Neutrophil (primary cell): ENCODE data around the gene CLIC1.
"Not testable (repeated sequence)": the region's sequence is repeated elsewhere in the genome, so short reads cannot be mapped to it uniquely, and the experiment has no call there.

Source experiments
- H3K27ac ChIP-seq: fragments of 200-600 bp; sonication (generic); 2 replicates; pipeline ENCODE4 v1.5.1; 2016; ENCODE audit warnings: mild to moderate bottlenecking, moderate library complexity
- H3K27me3 ChIP-seq: fragments of 200-600 bp; sonication (generic); 2 replicates; pipeline ENCODE4 v1.6.0; 2016; ENCODE audit warnings: mild to moderate bottlenecking
- H3K36me3 ChIP-seq: fragments of 200-600 bp; sonication (generic); 2 replicates; pipeline ENCODE4 v1.5.1; 2017
- H3K4me1 ChIP-seq, 2 experiments: fragments of 200-600 bp in 1 of 2; sonication (generic) in 1 of 2; 1 replicate in 1 of 2; 2 replicates in 1 of 2; pipeline versions ENCODE4 v1.5.1 to v1.6.1; 2013 to 2016; ENCODE audit warnings: low read depth in 1 of 2, low read length in 1 of 2, mild to moderate bottlenecking in 1 of 2, moderate library complexity in 1 of 2; ENCODE audit not compliant: control insufficient read depth in 1 of 2, insufficient read depth in 1 of 2
- H3K4me3 ChIP-seq, 2 experiments: fragments of 200-600 bp in 1 of 2; sonication (generic) in 1 of 2; 1 replicate in 1 of 2; 2 replicates in 1 of 2; pipeline ENCODE4 v1.5.1; 2013 to 2016; ENCODE audit warnings: low read depth in 1 of 2, low read length in 1 of 2, mild to moderate bottlenecking in 1 of 2, moderate library complexity in 1 of 2
- H3K9me3 ChIP-seq: fragments of 200-600 bp; sonication (generic); 2 replicates; pipeline ENCODE4 v1.5.1; 2016
- TF ChIP-seq, protein P1 (sequence below): fragments of 200-600 bp; sonication (generic); IDR thresholded peaks from 2 replicates; pipeline ENCODE4 v1.5.1; 2016; ENCODE audit warnings: antibody characterized with exemption

The CLIC1 gene

DNA sequence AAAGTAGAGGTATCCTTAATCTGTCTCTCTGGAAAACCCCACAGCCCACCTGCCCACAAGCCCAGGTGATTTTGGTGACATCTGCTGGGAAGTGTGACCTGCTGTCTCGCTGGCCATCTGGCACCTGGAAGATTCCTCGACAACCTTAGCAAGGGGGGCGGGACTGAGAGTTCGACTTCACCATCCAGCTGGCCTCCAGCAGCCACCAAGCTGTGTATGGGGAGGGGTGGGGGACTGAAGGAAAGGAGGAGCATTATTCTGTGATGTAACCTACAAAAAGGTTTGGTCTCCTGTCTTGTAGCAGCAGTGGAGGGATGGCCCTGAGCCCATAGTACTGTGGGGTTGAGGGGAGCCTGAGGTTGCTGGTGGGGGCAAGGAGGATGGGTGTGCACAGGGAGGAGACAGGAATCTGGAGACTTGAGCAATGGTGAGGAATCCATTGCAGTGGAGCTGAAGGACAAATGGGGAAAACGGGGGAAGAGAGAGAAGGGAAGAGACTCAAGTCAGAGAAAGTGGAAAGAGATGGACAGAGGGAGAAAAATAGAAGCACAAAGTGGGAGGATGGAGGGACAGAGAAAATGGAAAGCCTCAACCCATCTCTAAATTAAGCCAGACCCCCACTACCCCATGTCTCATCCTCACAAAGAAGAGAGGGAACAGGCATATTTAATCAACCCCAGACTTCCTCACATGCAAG lies 25.7 kb downstream of the CLIC1 start:
- TF ChIP-seq, protein P1, sequence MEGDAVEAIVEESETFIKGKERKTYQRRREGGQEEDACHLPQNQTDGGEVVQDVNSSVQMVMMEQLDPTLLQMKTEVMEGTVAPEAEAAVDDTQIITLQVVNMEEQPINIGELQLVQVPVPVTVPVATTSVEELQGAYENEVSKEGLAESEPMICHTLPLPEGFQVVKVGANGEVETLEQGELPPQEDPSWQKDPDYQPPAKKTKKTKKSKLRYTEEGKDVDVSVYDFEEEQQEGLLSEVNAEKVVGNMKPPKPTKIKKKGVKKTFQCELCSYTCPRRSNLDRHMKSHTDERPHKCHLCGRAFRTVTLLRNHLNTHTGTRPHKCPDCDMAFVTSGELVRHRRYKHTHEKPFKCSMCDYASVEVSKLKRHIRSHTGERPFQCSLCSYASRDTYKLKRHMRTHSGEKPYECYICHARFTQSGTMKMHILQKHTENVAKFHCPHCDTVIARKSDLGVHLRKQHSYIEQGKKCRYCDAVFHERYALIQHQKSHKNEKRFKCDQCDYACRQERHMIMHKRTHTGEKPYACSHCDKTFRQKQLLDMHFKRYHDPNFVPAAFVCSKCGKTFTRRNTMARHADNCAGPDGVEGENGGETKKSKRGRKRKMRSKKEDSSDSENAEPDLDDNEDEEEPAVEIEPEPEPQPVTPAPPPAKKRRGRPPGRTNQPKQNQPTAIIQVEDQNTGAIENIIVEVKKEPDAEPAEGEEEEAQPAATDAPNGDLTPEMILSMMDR = no peak
- peak overlapping the region; percentile 34 for H3K27ac ChIP-seq
- no peaks in the 10 kb centered on the region for H3K36me3 ChIP-seq
- peaks cover 14 to 15% of the 10 kb centered on the region in 2 experiments for H3K4me1 ChIP-seq
- peak overlapping the region in 1 of 2 experiments; percentile 8 for H3K4me3 ChIP-seq
- no peaks in the 10 kb centered on the region for H3K9me3 ChIP-seq
- no peaks in the 10 kb centered on the region for H3K27me3 ChIP-seq

- peaks cover 14 to 15% of the 10 kb centered on the region in 2 experiments for H3K4me1 ChIP-seq
- H3K27ac ChIP-seq, H3K4me3 ChIP-seq, H3K36me3 ChIP-seq, H3K27me3 ChIP-seq, H3K9me3 ChIP-seq: not testable (repeated sequence)
Measured at GRCh38 chr6:31709157-31709556, 27.2 kb downstream of the CLIC1 start.

DNA sequence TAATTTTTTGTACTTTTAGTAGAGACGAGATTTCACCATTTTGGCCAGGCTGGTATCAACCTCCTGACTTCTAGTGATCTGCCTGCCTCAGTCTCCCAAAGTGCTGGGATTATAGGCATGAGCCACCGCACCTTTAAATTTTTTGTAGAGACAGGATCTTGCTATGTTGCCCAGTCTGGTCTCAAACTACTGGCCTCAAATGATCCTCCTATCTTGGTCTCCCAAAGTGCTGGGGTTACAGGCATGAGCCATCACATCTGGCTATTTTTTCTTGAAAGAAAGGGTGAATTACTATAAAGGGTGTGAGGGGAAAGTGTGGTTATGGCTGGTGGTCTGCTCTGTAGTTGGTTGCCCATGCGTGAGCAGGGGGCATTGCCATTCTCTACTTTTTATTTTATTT lies 28.1 kb downstream of the CLIC1 start:
- Histone ChIP-seq H3K4me1 (peaks cover 21 to 23% of the 10 kb centered on the region in 2 experiments), H3K27ac (no peak overlapping the region), H3K9me3 (no peaks in the 10 kb centered on the region), H3K36me3 (no peaks in the 10 kb centered on the region), H3K27me3 (no peaks in the 10 kb centered on the region), H3K4me3 (no peak overlapping the region)
- TF ChIP-seq, protein P1 = no peak

GRCh38 chr6:31707701-31708100 lies 28.6 kb downstream of the CLIC1 start:
- Histone ChIP-seq H3K9me3 (no peaks in the 10 kb centered on the region), H3K36me3 (no peaks in the 10 kb centered on the region), H3K27me3 (no peaks in the 10 kb centered on the region), H3K27ac (no peak overlapping the region), H3K4me1 (peaks cover 21 to 23% of the 10 kb centered on the region in 2 experiments), H3K4me3 (no peak overlapping the region)
- TF ChIP-seq, protein P1 = no peak

DNA sequence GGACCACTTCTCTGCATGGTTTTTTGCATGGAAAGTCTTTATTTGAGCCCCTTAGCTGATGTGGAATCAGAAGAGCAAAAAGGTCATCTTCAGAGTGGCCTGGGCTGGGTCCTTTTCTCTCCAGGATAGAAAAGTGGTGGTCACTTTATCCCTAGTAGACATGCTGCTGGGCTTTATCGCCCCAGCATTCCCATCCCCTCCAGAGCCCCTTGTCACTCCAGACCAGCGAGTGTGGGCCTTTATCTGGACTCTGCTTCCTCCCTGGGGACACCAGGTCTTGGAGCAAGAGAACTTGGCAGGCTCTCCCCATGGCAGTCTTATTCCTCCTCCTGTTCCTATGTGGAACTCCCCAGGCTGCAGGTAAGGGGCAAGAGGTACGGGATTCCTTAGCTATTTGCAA lies 29.7 kb downstream of the CLIC1 start, which contains the start of gene LY6G6F:
TSS of gene LY6G6F (plus strand) at position 268 of the 400 bp plus-strand sequence. CDS start at position 309, 41 bp downstream.
- Histone ChIP-seq H3K9me3 (no peaks in the 10 kb centered on the region), H3K27ac (no peak within 1 kb of the TSS), H3K27me3 (no peaks in the 10 kb centered on the region), H3K4me1 (peaks cover 27 to 28% of the 10 kb centered on the region in 2 experiments), H3K4me3 (no peak within 1 kb of the TSS), H3K36me3 (peaks cover 2% of the 10 kb centered on the region)
- TF ChIP-seq, protein P1 = no peak

DNA sequence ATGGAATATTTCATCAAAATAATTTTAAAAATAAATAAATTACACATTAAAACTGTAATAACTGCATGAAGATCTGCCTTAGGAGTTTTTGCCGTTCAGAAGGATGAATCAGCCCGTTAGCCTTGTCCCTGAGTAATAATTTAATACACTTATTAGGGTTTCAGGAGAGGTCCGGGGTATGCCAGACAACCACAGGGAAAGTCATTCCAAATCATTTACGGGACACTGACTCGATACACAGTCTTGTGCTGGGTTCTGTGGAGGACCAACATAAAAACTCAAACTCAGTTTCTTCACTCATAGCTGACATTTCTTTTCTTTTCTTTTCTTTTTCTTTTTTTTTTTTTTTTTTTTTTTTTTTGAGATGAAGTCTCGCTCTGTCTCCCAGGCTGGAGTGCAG lies 30.4 kb downstream of the CLIC1 start:
- TF ChIP-seq, protein P1 = no peak
- H3K27ac ChIP-seq = no peak overlapping the region

More for the DNA sequence above, 30.4 kb downstream of the CLIC1 start:
- H3K36me3 ChIP-seq = peaks cover 9% of the 10 kb centered on the region
- H3K9me3 ChIP-seq = no peaks in the 10 kb centered on the region
- H3K4me1 ChIP-seq = peaks cover 27 to 28% of the 10 kb centered on the region in 2 experiments
- H3K4me3 ChIP-seq = no peak overlapping the region
- H3K27me3 ChIP-seq = no peaks in the 10 kb centered on the region
